GM23338 (cell line): ENCODE measurements around the gene NTRK3. TPM values are rescaled to one million over a fixed set of nuclear protein-coding genes. Genes with fewer than 3 reads are reported as not detected.

Experiments used
- ATAC-seq: fragments of 200-7000 bp; cut with Tn5 transposase; 3 replicates; pipeline ENCODE4 v1.9.1; 2020
- DNase-seq: peaks from one replicate; pipeline ENCODE4 v3.0.0-alpha.2; 2015; ENCODE audit warnings: low spot score
- H2AFZ ChIP-seq: fragments of 200-600 bp; sonication (generic); 2 replicates; pipeline ENCODE4 v1.8.0; 2016; ENCODE audit warnings: antibody characterized with exemption, mild to moderate bottlenecking, moderate library complexity
- H3F3A ChIP-seq: fragments of 200-600 bp; sonication (generic); replicated peaks from 2 replicates; pipeline ENCODE4 v1.8.0; 2017; ENCODE audit warnings: antibody characterized with exemption, mixed run types, low read depth
- H3K27ac ChIP-seq: fragments of 200-600 bp; sonication (generic); 2 replicates; pipeline ENCODE4 v1.6.1; 2016; ENCODE audit warnings: low read depth
- H3K27me3 ChIP-seq: fragments of 200-600 bp; sonication (generic); 2 replicates; pipeline ENCODE4 v1.8.0; 2016; ENCODE audit warnings: mild to moderate bottlenecking, mixed run types, moderate library complexity; ENCODE audit not compliant: insufficient read depth
- H3K36me3 ChIP-seq: fragments of 200-600 bp; sonication (generic); 2 replicates; pipeline ENCODE4 v1.8.0; 2016; ENCODE audit warnings: mild to moderate bottlenecking; ENCODE audit not compliant: insufficient read depth
- H3K4me1 ChIP-seq: fragments of 200-600 bp; sonication (generic); 2 replicates; pipeline ENCODE4 v1.8.0; 2016; ENCODE audit warnings: mild to moderate bottlenecking, moderate library complexity; ENCODE audit not compliant: insufficient read depth
- H3K4me2 ChIP-seq: fragments of 200-600 bp; sonication (generic); 2 replicates; pipeline ENCODE4 v1.7.1; 2017; ENCODE audit warnings: mixed run types
- H3K4me3 ChIP-seq: fragments of 200-600 bp; sonication (generic); 2 replicates; pipeline ENCODE4 v1.6.1; 2016; ENCODE audit warnings: mixed run types
- H3K79me2 ChIP-seq: fragments of 200-600 bp; sonication (generic); replicated peaks from 2 replicates; pipeline ENCODE4 v1.8.0; 2017; ENCODE audit warnings: mild to moderate bottlenecking; ENCODE audit not compliant: insufficient read depth
- H3K9me2 ChIP-seq: fragments of 200-600 bp; sonication (generic); 2 replicates; pipeline ENCODE4 v1.8.0; 2017; ENCODE audit not compliant: insufficient read depth
- H4K20me1 ChIP-seq: fragments of 200-600 bp; sonication (generic); replicated peaks from 2 replicates; pipeline ENCODE4 v1.8.0; 2017; ENCODE audit warnings: mild to moderate bottlenecking; ENCODE audit not compliant: insufficient read depth
- H3K27ac Mint-ChIP-seq: 2 replicates; pipeline ENCODE4 v1.8.0; 2020; ENCODE audit warnings: inconsistent platforms, mild to moderate bottlenecking, moderate library complexity, mixed read lengths
- H3K27me3 Mint-ChIP-seq: 3 replicates; pipeline ENCODE4 v1.8.0; 2022; ENCODE audit warnings: low read depth, mild to moderate bottlenecking, moderate library complexity, mixed read lengths, inconsistent platforms; ENCODE audit not compliant: insufficient read depth, poor library complexity
- H3K36me3 Mint-ChIP-seq: 3 replicates; pipeline ENCODE4 v1.8.0; 2021; ENCODE audit warnings: low read depth, mild to moderate bottlenecking, inconsistent platforms, moderate library complexity, mixed read lengths
- H3K4me1 Mint-ChIP-seq: 3 replicates; pipeline ENCODE4 v1.8.0; 2020; ENCODE audit warnings: mild to moderate bottlenecking, inconsistent platforms, mixed read lengths
- H3K4me3 Mint-ChIP-seq: 3 replicates; pipeline ENCODE4 v1.8.0; 2021; ENCODE audit warnings: moderate library complexity, mild to moderate bottlenecking, inconsistent platforms, mixed read lengths
- H3K9me3 Mint-ChIP-seq: 3 replicates; pipeline ENCODE4 v1.8.0; 2020; ENCODE audit warnings: moderate library complexity, mild to moderate bottlenecking, inconsistent platforms, mixed read lengths
- CREB1 ChIP-seq: fragments of 250-450 bp; sonication (Bioruptor Pico); IDR thresholded peaks from 2 replicates; pipeline ENCODE4 v1.5.0; 2020; ENCODE audit warnings: low read depth, mild to moderate bottlenecking, moderate library complexity
- CTCF ChIP-seq, 2 experiments: fragments of 200-600 bp in 1 of 2; sonication (generic) in 1 of 2; conservative IDR thresholded peaks; 2 replicates each; pipeline versions ENCODE4 v1.5.1 to v1.6.1; 2016 to 2017; ENCODE audit warnings: antibody characterized with exemption in 2 of 2, low read depth in 2 of 2, mild to moderate bottlenecking in 2 of 2, moderate library complexity in 1 of 2
- ETS1 ChIP-seq: IDR thresholded peaks from 2 replicates; pipeline ENCODE4 v1.6.1; 2016; ENCODE audit warnings: antibody characterized with exemption
- EZH2phosphoT487 ChIP-seq: fragments of 200-600 bp; sonication (generic); IDR thresholded peaks from one replicate; pipeline ENCODE4 v1.8.1; 2018; ENCODE audit warnings: antibody characterized with exemption; ENCODE audit not compliant: unreplicated experiment
- JUNB ChIP-seq: IDR thresholded peaks from one replicate; pipeline ENCODE4 v1.6.1; 2016; ENCODE audit warnings: antibody characterized with exemption; ENCODE audit not compliant: unreplicated experiment
- NANOG ChIP-seq: IDR thresholded peaks from 2 replicates; pipeline ENCODE4 v1.6.1; 2016; ENCODE audit warnings: antibody characterized with exemption, borderline replicate concordance
- POLR2AphosphoS5 ChIP-seq: IDR thresholded peaks from 2 replicates; pipeline ENCODE4 v1.6.1; 2016; ENCODE audit warnings: antibody characterized with exemption, low read depth
- STAT1 ChIP-seq: IDR thresholded peaks from one replicate; pipeline ENCODE4 v1.6.1; 2016; ENCODE audit warnings: antibody characterized with exemption; ENCODE audit not compliant: unreplicated experiment
- ZNF114 ChIP-seq: fragments of 250-450 bp; sonication (Bioruptor Pico); IDR thresholded peaks from 2 replicates; pipeline ENCODE4 v1.5.0; 2020; ENCODE audit warnings: mild to moderate bottlenecking, moderate library complexity
- ZNF331 ChIP-seq: fragments of 250-450 bp; sonication (Bioruptor Pico); IDR thresholded peaks from 2 replicates; pipeline ENCODE4 v1.5.0; 2020; ENCODE audit warnings: low read depth, mild to moderate bottlenecking, moderate library complexity
- ZNF462 ChIP-seq: fragments of 250-450 bp; sonication (Bioruptor Pico); IDR thresholded peaks from 2 replicates; pipeline ENCODE4 v1.5.0; 2020; ENCODE audit warnings: mild to moderate bottlenecking, moderate library complexity
- polyA plus RNA-seq: library from polyadenylated mRNA; unstranded; fragments of >200 nt; fragmentation: Nextera tagmentation; extraction: Ambion mirVana; gene quantifications from 2 replicates; pipeline ENCODE4 v1.2.1, GENCODE V29; 2016
- total RNA-seq: library from RNA; depleted of rRNA; stranded (reverse); fragments of >200 nt; shearing (Covaris generic); gene quantifications from 2 replicates; pipeline ENCODE4 v1.2.3, GENCODE V29; 2014

The NTRK3 gene
- total and polyA plus RNA-seq, 2 experiments from 2014 or later, result 3.1 to 5.3 TPM

- H4K20me1 ChIP-seq, result no peaks in the 10 kb centered on the region
- no peaks in the 10 kb centered on the region; the same call in 2 of the 3 replicates for H3K4me1 Mint-ChIP-seq
- H3K4me3 Mint-ChIP-seq, result no peak overlapping the region
- no peaks in the 10 kb centered on the region; the same call in 1 of the 3 replicates for H3K9me3 Mint-ChIP-seq
- H3K4me2 ChIP-seq, result no peak overlapping the region
- peaks cover 28% of the 10 kb centered on the region; the same call in 1 of the 2 replicates for H3K9me2 ChIP-seq
- H3K4me3 ChIP-seq, result no peak overlapping the region
- TF ChIP-seq EZH2phosphoT487 (no peak), ZNF114 (no peak)
- DNase-seq, result no peak
- ATAC-seq, result no peak
- no peaks in the 10 kb centered on the region for H3K27me3 ChIP-seq
- H3F3A ChIP-seq, result no peaks in the 10 kb centered on the region
- no peak overlapping the region for H2AFZ ChIP-seq
- H3K27me3 Mint-ChIP-seq, result peaks cover 1% of the 10 kb centered on the region
- no peak overlapping the region for H3K27ac ChIP-seq
- no peaks in the 10 kb centered on the region for H3K79me2 ChIP-seq
- no peak overlapping the region for H3K27ac Mint-ChIP-seq
- no peaks in the 10 kb centered on the region; the same call in 2 of the 3 replicates for H3K36me3 Mint-ChIP-seq
- no peaks in the 10 kb centered on the region for H3K36me3 ChIP-seq
- no peaks in the 10 kb centered on the region for H3K4me1 ChIP-seq
Observed at GRCh38 chr15:87973501-87974215, 282.9 kb downstream of the NTRK3 start.

DNA sequence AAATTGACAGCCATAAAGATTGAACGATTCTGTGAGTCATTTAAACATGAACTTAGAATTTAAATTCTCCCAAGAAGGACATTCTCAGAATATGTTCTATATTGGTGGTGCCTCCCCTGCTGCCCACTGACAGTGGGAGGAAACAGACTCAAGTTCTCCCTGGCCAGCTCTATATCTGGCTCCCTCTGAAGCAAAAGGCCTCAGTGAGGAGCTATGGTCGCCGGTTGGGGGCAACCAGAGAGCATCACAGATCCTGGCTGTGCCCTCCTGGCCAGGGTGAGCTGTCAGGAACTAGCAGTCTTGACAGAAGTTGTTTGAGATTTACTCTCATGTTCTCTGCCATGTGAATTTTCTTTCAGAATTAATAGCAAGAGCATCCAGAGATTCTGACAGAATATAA lies 285.5 kb downstream of the NTRK3 start:
- H4K20me1 ChIP-seq, result no peaks in the 10 kb centered on the region
- H3K27ac ChIP-seq, result no peak overlapping the region
- no peaks in the 10 kb centered on the region for H3K36me3 ChIP-seq
- no peak overlapping the region for H3K27ac Mint-ChIP-seq
- H3K4me3 ChIP-seq, result no peak overlapping the region
- peaks cover 2% of the 10 kb centered on the region for H3K27me3 Mint-ChIP-seq
- DNase-seq (no peak), ATAC-seq (no peak)
- no peaks in the 10 kb centered on the region for H3K79me2 ChIP-seq
- no peak overlapping the region for H2AFZ ChIP-seq
- no peaks in the 10 kb centered on the region; the same call in 2 of the 3 replicates for H3K4me1 Mint-ChIP-seq
- H3K9me2 ChIP-seq, result peaks cover 15% of the 10 kb centered on the region; the same call in 1 of the 2 replicates
- H3K36me3 Mint-ChIP-seq, result no peaks in the 10 kb centered on the region; the same call in 2 of the 3 replicates
- no peaks in the 10 kb centered on the region; the same call in 1 of the 3 replicates for H3K9me3 Mint-ChIP-seq
- no peaks in the 10 kb centered on the region for H3K4me1 ChIP-seq
- H3F3A ChIP-seq, result no peaks in the 10 kb centered on the region
- no peaks in the 10 kb centered on the region for H3K27me3 ChIP-seq
- H3K4me2 ChIP-seq, result no peak overlapping the region
- H3K4me3 Mint-ChIP-seq, result no peak overlapping the region
- TF ChIP-seq ETS1, result no peak
- TF ChIP-seq CREB1 (CRISPR knock-in tag), result no peak
- TF ChIP-seq ZNF331 (CRISPR knock-in tag), result no peak
- no peak for TF ChIP-seq NANOG
- no peak for TF ChIP-seq STAT1
- no peak for TF ChIP-seq ZNF114
- TF ChIP-seq JUNB, result no peak
- no peak for TF ChIP-seq POLR2AphosphoS5
- TF ChIP-seq CTCF (conservative IDR thresholded peaks at IDR 0.05; ENCODE audit: low read depth in 2 of 2), result no peak
- TF ChIP-seq EZH2phosphoT487, result no peak
- TF ChIP-seq ZNF462 (CRISPR knock-in tag), result no peak
